HG03139 (cell line): Measurements from ENCODE around the gene DNPH1.

ENCODE experiments used
- ATAC-seq: cut with Tn5 transposase; IDR thresholded peaks from one replicate; pipeline ENCODE4 v1.9.1; 2021; ENCODE audit not compliant: unreplicated experiment

Gene DNPH1

GRCh38 chr6:43264599-43265145 lies 35.4 kb upstream of the DNPH1 start:
- no peak for ATAC-seq

- no peak for ATAC-seq
Observed at GRCh38 chr6:43263314-43264178, 34.3 kb upstream of the DNPH1 start.

DNA sequence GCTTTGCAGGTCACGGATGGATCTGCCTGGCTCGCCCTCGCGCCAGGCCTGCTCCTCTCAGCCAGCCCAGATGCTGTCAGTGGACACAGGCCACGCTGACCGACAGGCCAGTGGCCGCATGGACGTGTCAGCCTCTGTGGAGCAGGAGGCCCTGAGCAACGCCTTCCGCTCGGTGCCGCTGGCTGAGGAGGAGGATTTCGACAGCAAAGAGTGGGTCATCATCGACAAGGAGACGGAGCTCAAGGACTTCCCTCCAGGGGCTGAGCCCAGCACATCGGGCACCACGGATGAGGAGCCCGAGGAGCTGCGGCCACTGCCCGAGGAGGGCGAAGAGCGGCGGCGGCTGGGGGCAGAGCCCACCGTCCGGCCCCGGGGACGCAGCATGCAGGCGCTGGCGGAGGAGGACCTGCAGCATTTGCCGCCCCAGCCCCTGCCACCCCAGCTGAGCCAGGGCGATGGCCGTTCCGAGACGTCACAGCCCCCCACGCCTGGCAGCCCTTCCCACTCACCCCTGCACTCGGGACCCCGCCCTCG lies 33.6 kb upstream of the DNPH1 start:
- ATAC-seq = no peak

DNA sequence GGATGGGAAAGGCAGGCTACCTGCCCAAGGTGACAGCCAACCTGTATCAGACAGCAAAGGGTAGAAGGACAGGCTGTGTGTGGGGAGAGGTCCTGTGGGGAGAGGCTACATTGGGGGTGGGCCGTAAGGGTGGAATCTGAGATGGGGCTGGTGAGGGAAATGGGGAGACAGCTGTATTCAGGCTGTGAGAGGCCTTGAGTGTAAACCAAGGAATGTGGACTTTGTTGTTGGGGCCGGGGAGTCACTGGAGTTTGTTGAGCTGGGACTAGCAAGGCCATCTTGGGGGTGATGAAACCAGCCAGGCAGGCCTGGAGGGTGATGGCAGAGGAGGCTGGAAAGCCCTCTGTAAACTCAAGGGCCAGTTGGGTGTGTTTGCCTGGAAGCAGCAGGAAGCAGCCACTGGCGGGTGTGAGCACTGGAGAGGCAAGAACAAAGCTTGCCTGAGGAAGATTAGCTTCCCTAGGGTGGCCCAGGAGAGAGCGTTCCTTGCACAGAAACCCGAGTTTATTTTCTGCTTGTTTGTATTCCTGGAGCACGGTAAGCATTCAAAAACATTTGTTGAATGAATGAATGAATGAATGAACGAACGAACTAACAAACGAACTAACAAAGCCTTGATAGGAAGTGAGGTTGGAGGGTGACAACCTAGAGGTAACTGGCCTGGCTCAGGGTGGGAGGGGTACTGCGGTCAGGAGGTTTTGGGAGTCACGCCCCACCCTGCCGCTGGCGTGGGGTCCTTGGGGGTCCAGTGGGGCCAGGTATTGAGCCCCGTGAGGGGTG lies 32.9 kb upstream of the DNPH1 start:
- ATAC-seq = no peak

DNA sequence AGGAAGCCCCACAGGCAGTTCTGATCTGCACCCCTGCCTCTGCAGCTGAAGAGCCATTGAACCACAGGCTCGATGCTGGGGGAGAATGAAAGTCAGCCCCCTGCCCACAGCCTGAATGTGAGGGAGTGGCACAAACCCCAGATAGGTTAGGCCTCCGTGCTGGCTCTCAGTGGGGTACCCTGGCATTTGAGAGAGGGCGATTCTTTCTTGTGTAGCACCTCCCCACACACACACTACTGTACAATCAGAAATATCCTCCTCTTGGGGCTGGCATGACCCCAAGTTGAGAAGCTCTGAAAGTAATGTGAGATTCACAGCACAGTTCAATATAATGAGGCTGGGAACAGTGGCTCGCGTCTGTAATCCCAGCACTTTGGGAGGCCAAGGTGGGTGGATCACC lies 31.9 kb upstream of the DNPH1 start:
- ATAC-seq = no peak

DNA sequence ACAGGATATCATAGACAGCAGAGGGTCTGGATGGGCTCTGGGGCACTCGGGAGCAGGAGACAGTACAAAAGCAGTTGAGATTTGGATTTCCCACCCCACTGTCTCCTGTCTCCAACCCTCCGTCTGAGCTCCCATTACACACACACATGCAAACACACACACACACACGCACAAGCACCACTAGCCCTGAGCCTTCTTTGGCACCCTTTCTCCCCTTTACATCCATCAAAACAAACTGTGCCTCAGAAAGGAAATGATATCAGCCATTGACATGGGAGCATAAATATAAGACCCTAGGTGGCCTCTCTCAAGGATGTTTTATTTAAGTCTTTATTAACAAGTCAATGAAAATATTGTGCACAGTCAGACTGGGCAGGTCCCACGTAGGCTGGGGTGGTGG lies 31.5 kb upstream of the DNPH1 start:
- no peak for ATAC-seq

GRCh38 chr6:43258807-43259686 lies 29.8 kb upstream of the DNPH1 start:
- ATAC-seq = no peak

DNA sequence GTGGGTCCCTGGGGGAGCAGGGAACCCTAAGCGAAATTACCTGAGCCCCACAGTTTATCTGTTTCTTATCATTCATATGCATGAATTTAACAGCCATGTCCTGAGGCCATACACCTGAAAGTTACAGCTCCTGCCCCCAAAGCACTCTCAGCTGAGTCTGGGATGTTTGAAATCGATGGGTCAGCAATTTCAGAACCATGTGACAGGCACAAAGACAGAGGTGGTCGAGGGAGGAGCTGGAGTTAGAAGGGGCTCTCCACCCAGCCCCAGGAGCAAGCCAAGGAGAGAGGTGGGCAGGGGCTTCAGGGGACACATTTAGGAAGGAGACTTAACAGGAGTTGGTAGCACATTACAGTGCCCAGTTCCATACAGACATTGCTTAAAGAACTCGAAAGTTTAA lies 28.9 kb upstream of the DNPH1 start:
- no peak for ATAC-seq

- no peak for ATAC-seq
Observed at GRCh38 chr6:43257367-43258145, 28.3 kb upstream of the DNPH1 start.

GRCh38 chr6:43256670-43257366 lies 27.5 kb upstream of the DNPH1 start:
- no peak for ATAC-seq

DNA sequence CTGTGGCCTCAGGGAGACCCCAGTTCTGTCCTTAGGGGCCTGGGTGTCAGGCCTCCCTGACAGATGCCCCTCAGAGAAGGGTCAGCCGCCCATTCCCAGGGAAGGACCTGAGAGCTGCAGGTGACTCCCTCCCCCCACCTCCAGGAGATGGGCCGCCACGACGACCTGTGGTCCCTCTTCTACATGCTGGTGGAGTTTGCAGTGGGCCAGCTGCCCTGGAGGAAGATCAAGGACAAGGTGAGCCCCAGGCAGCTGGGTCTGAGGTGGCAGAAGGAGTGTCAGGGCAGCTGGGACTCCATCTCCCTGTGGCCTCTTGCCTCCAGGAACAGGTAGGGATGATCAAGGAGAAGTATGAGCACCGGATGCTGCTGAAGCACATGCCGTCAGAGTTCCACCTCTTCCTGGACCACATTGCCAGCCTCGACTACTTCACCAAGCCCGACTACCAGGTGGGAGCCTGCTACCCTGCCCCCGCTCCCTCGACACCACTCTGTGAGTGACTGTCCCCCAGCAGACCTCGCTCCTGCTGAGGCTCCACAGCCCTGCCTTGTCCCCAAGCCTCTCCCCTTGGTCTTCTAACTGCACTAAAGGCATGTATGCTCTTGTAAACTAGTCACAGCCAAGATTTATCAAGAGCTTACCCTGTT lies 26.2 kb upstream of the DNPH1 start:
- no peak for ATAC-seq

DNA sequence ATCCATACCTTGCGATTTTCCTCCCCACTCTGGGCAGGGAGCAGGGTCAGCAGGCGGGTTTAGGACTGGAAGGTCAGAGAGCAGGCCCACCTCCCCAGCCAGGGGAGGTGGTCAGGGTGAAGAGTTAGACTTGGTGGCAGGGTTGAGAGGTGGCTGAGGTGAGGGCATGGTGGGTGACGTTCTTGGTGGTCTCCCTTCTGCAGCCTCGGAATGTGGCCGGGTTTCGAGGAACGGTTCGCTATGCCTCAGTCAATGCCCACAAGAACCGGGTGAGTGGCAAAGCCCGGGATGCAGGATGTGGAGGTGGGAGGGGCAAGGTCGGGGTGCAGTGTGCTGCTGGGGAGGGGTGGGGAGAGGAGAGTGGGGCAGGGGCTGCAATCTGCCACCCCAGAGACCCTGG lies 25.6 kb upstream of the DNPH1 start:
- no peak for ATAC-seq

- ATAC-seq = no peak
Observed at GRCh38 chr6:43254138-43254817, 25.0 kb upstream of the DNPH1 start.

- ATAC-seq = no peak
Observed at GRCh38 chr6:43253401-43253800, 24.1 kb upstream of the DNPH1 start.

- no peak for ATAC-seq
Observed at GRCh38 chr6:43250992-43251373, 21.7 kb upstream of the DNPH1 start.

- no peak for ATAC-seq
Observed at GRCh38 chr6:43248791-43249190, 19.5 kb upstream of the DNPH1 start.

GRCh38 chr6:43248101-43248500 lies 18.8 kb upstream of the DNPH1 start:
- no peak for ATAC-seq
